GM12878 (cell line): ENCODE measurements around the gene RAPSN. TPM values are rescaled to one million over a fixed set of nuclear protein-coding genes. Genes with fewer than 3 reads are reported as not detected.

Source experiments
- ATAC-seq: fragments of 200-7000 bp; cut with Tn5 transposase; 3 replicates; pipeline ENCODE4 v1.9.1; 2020; ENCODE audit warnings: mild to moderate bottlenecking, moderate library complexity
- BruUV-seq: library from RNA; stranded (reverse); fragments of 400-500 nt; replicated peaks from 2 replicates; lab custom pipeline; 2021; lab: Mats Ljungman, UMichigan
- CTCF ChIA-PET: fragments of 300-600 bp; sonication (Branson Sonifier 250); formaldehyde crosslinking; extraction: SDS; loops from one replicate; lab custom pipeline; 2021; ENCODE audit warnings: inconsistent platforms; lab: Yijun Ruan, JAX
- POLR2A ChIA-PET: fragments of 350-600 bp; formaldehyde crosslinking; extraction: SDS; loops from one replicate; lab custom pipeline; 2021; ENCODE audit warnings: inconsistent platforms; lab: Charles Lee
- RAD21 ChIA-PET: fragments of 300-600 bp; sonication (Branson Sonifier 250); formaldehyde crosslinking; loops from one replicate; lab custom pipeline; 2023; ENCODE audit warnings: antibody characterized with exemption; ENCODE audit not compliant: unreplicated experiment; lab: Charles Lee
- SMC1A ChIA-PET: fragments of 300-600 bp; sonication (Branson Sonifier 250); formaldehyde crosslinking; loops from one replicate; lab custom pipeline; 2023; ENCODE audit not compliant: unreplicated experiment, uncharacterized antibody; lab: Charles Lee
- DNase-seq: peaks from one replicate; pipeline ENCODE4 v3.0.0-alpha.2; 2011; ENCODE audit warnings: low read depth, low spot score
- FAIRE-seq: peaks from 3 replicates; lab custom pipeline; 2011; peaks lifted over from hg19 to GRCh38; lab: Jason Lieb, UNC
- H2AFZ ChIP-seq: 2 replicates; pipeline ENCODE4 v1.6.0; 2011; ENCODE audit warnings: low read depth, low read length, control low read depth; ENCODE audit not compliant: control insufficient read depth
- H3K27ac ChIP-seq: 2 replicates; pipeline ENCODE4 v1.5.1; 2011; ENCODE audit warnings: control low read depth; ENCODE audit not compliant: control insufficient read depth, insufficient read depth
- H3K27me3 ChIP-seq, 2 experiments: replicated peaks in 1 of 2; 2 replicates each; pipeline versions ENCODE4 v1.6.0 to v1.6.1; 2011; ENCODE audit warnings: low read length in 1 of 2; ENCODE audit not compliant: control insufficient read depth in 2 of 2, insufficient read depth in 2 of 2
- H3K36me3 ChIP-seq, 2 experiments: 2 replicates each; pipeline ENCODE4 v1.5.1; 2011; ENCODE audit warnings: low read length in 1 of 2; ENCODE audit not compliant: control insufficient read depth in 2 of 2, insufficient read depth in 2 of 2
- H3K4me1 ChIP-seq: 2 replicates; pipeline ENCODE4 v1.6.1; 2011; ENCODE audit warnings: mild to moderate bottlenecking, low read length, moderate library complexity, mixed read lengths; ENCODE audit not compliant: control insufficient read depth, insufficient read depth
- H3K4me2 ChIP-seq: 2 replicates; pipeline ENCODE4 v1.6.0; 2011; ENCODE audit warnings: control low read depth; ENCODE audit not compliant: control insufficient read depth, insufficient read depth
- H3K4me3 ChIP-seq: fragments of 200-600 bp; sonication (generic); 2 replicates; pipeline ENCODE4 v1.5.1; 2016
- H3K79me2 ChIP-seq: 2 replicates; pipeline ENCODE4 v1.6.0; 2011; ENCODE audit warnings: low read length; ENCODE audit not compliant: control insufficient read depth, insufficient read depth
- H3K9ac ChIP-seq: 2 replicates; pipeline ENCODE4 v1.8.0; 2011; ENCODE audit warnings: low read length, control low read depth, mixed read lengths; ENCODE audit not compliant: control insufficient read depth, insufficient read depth
- H3K9me3 ChIP-seq: replicated peaks from 3 replicates; pipeline ENCODE4 v1.5.1; 2011; ENCODE audit warnings: mild to moderate bottlenecking, low read length; ENCODE audit not compliant: control insufficient read depth, insufficient read depth
- H4K20me1 ChIP-seq: 2 replicates; pipeline ENCODE4 v1.6.0; 2011; ENCODE audit not compliant: control insufficient read depth, insufficient read depth
- E4F1 ChIP-seq: fragments of 450-650 bp; IDR thresholded peaks from 2 replicates; pipeline ENCODE4 v1.6.1; 2018; ENCODE audit warnings: borderline replicate concordance, mild to moderate bottlenecking; ENCODE audit not compliant: partially characterized antibody
- EED ChIP-seq: sonication (generic); IDR thresholded peaks from 2 replicates; pipeline ENCODE4 v1.6.1; 2016; ENCODE audit warnings: antibody characterized with exemption, low read depth
- NFIC ChIP-seq: IDR thresholded peaks from 2 replicates; pipeline ENCODE4 v1.6.1; 2012; ENCODE audit warnings: low read depth, mild to moderate bottlenecking, inconsistent platforms, low read length, moderate library complexity
- SMC3 ChIP-seq: IDR thresholded peaks from 2 replicates; pipeline ENCODE4 v1.6.1; 2011; ENCODE audit warnings: low read length, improper control_type of control experiment, borderline replicate concordance
- SP1 ChIP-seq: IDR thresholded peaks from one replicate; pipeline ENCODE4 v1.6.1; 2011; ENCODE audit warnings: low read depth, low read length
- WGBS: methylation state at CpG from one replicate; pipeline ENCODE4 v1.1.6; 2016; ENCODE audit warnings: low lambda C conversion rate; ENCODE audit not compliant: insufficient replicate concordance, insufficient coverage; ENCODE audit errors: missing lambda C conversion rate; 5-methylcytosine and 5-hydroxymethylcytosine counted together
- in situ Hi-C: fragments of 300-500 bp; cut with MboI; formaldehyde crosslinking; loops from 9 replicates; pipeline ENCODE4 v1.14.3; 2018; ENCODE audit warnings: mixed read lengths
- intact Hi-C: fragments of 100-400 bp; cut with micrococcal nuclease; formaldehyde crosslinking; loops from one replicate; pipeline ENCODE4 v1.14.2; 2022; ENCODE audit not compliant: unreplicated experiment
- polyA plus RNA-seq, 11 experiments: library from polyadenylated mRNA; depleted of rRNA in 4 of 11; unstranded in 6 of 11; stranded (reverse) in 5 of 11; fragments of >200 nt; fragmentation: Nextera tagmentation in 4 of 11; fragmentation: Illumina TruSeq in 1 of 11; extraction: Ambion mirVana in 4 of 11; extraction: Trizol in 1 of 11; gene quantifications; 1 replicate in 1 of 11; 2 replicates in 10 of 11; pipeline versions ENCODE4 v1.2.1 to v1.2.3, GENCODE V29; 2011 to 2016; ENCODE audit warnings: inconsistent platforms in 2 of 11, missing spikeins in 2 of 11, low read depth in 1 of 11
- total RNA-seq, 4 experiments: library from RNA; depleted of rRNA in 3 of 4; stranded (reverse); fragments of >200 nt in 3 of 4; fragmentation: Illumina TruSeq in 1 of 4; extraction: Trizol in 1 of 4; gene quantifications; 2 replicates each; pipeline versions ENCODE4 v1.2.1 to v1.2.3, GENCODE V29; 2013 to 2021

Gene RAPSN
- total and polyA plus RNA-seq, 10 of the 15 experiments (the other 5 are each of a cell fraction or from before 2014, with no cell fraction given), result 0.08 to 0.23 (median 0.14) TPM; not detected in 6

- Histone ChIP-seq H2AFZ (no peak overlapping the region), H3K4me2 (no peak overlapping the region), H4K20me1 (no peaks in the 10 kb centered on the region), H3K4me3 (no peak overlapping the region), H3K27ac (no peak overlapping the region), H3K79me2 (no peaks in the 10 kb centered on the region), H3K9ac (no peak overlapping the region), H3K4me1 (no peaks in the 10 kb centered on the region), H3K9me3 (no peaks in the 10 kb centered on the region), H3K36me3 (no peaks in the 10 kb centered on the region), H3K27me3 (no peaks in the 10 kb centered on the region; a peak in 1 of 4 replicates)
- RAD21 ChIA-PET, result no interaction called here
- DNase-seq, result no peak
- CTCF ChIA-PET, result interaction anchor here (1.2 kb wide), 1 partner anchor 21 kb away, joined by 4 read pairs; no protein-coding TSS in a partner anchor
- FAIRE-seq, result no peak
- in situ Hi-C loops (no loop called here), intact Hi-C loops (no loop called here)
- TF ChIP-seq EED, result no peak
- ATAC-seq, result no peak
- POLR2A ChIA-PET, result no interaction called here
- WGBS, result 69% methylated on average over 7 of the region's 7 CpGs
- BruUV-seq, result no TSS peak
- SMC1A ChIA-PET, result interaction anchor here (0.6 kb wide), 1 partner anchor 95 kb away, joined by 3 read pairs; no protein-coding TSS in a partner anchor
These were observed 14.7 kb downstream of the RAPSN start for GRCh38 chr11:47434011-47434786.

DNA sequence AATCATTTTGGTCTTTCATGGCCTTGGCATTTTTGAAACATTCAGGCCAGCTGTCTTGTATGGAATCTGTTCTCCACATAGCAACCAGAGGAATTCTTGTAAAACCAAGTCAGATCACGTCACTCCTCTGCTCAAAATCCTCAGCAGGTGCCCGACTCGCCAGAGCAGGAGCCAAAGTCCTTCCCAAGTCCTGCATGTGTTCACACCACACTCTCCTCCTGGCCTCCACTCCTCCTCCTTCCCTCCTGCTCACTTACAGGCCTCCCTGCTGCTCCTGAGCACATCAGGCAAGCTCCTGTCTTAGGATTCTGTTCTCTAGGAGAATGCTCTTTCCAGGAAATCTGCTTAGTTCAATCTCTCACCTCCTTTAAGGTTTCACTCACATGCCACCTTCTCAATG lies 15.8 kb downstream of the RAPSN start:
- H2AFZ ChIP-seq, result no peak overlapping the region
- ChIA-PET CTCF (no interaction called here), RAD21 (no interaction called here)

More for the DNA sequence above, 15.8 kb downstream of the RAPSN start:
- Histone ChIP-seq H3K27me3 (no peaks in the 10 kb centered on the region; a peak in 1 of 4 replicates), H3K79me2 (no peaks in the 10 kb centered on the region), H3K36me3 (no peaks in the 10 kb centered on the region), H3K9ac (no peak overlapping the region), H3K4me1 (no peaks in the 10 kb centered on the region), H3K9me3 (no peaks in the 10 kb centered on the region), H3K27ac (no peak overlapping the region), H4K20me1 (no peaks in the 10 kb centered on the region), H3K4me3 (no peak overlapping the region), H3K4me2 (no peak overlapping the region)
- SMC1A ChIA-PET, result no interaction called here
- no peak for DNase-seq
- WGBS, result 50% methylated on average over 3 of the region's 3 CpGs
- intact Hi-C loops (no loop called here), in situ Hi-C loops (no loop called here)
- POLR2A ChIA-PET, result no interaction called here
- BruUV-seq, result no TSS peak
- no peak for FAIRE-seq
- TF ChIP-seq E4F1 (no peak), SP1 (no peak), NFIC (no peak), SMC3 (no peak), EED (no peak)
- no peak for ATAC-seq
